ENCODE data around the gene DPYSL5.

Gene DPYSL5

DNA sequence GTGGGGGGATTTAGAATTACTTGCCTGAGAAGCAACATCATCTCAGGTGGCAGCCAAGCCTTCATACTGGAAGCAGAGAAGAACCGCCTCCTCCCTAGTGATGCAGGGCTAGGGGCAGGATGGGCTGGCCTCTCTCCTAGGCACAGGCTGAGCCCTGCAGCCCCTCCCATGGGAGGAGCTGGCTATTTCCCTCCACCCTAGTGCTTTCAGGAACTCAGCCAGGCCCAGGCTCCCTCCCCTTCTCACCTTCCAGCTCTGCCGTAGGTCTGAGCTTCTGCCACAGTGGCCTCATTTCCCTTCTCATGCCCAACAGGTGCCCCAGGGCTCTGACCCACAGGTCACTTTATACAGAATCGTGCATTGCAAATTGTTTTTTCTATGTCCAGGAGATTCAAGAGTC lies 31.0 kb upstream of the DPYSL5 start:
- TF ChIP-seq POLR2A (IDR thresholded peaks at IDR 0.05; ENCODE audit: low read depth, low read length) (no peak), TAF1 (IDR thresholded peaks at IDR 0.05; ENCODE audit: borderline replicate concordance, low read depth, low read length) (no peak), POLR2AphosphoS5 (IDR thresholded peaks at IDR 0.05; ENCODE audit: low read depth, low read length) (no peak)
- FAIRE-seq (no peak), DNase-seq (ENCODE audit: insufficient read length) (no peak)

DNA sequence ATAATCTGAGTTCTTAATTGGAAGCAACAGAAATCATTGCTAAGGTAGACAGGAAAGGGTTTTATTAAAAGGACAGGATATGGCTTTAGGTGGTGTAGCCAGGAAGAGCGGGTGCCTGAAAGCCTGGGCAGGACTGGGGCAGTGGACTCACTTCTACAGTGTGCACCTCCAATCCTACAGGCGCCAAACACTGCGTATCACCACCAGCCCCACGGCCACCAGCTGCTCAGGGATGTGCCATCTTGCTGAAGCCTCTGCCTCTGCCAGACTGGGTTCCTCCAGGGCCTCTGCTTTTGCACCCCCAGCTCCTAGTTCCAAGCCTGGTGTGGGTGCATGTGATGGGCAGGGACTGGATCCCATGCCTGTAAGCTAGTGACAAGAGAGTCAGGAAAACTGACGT lies 29.7 kb upstream of the DPYSL5 start:
- FAIRE-seq: no peak
- DNase-seq (ENCODE audit: insufficient read length): no peak
- no peak for TF ChIP-seq POLR2A (IDR thresholded peaks at IDR 0.05; ENCODE audit: low read depth, low read length)
- no peak for TF ChIP-seq POLR2AphosphoS5 (IDR thresholded peaks at IDR 0.05; ENCODE audit: low read depth, low read length)
- no peak for TF ChIP-seq TAF1 (IDR thresholded peaks at IDR 0.05; ENCODE audit: borderline replicate concordance, low read depth, low read length)

DNA sequence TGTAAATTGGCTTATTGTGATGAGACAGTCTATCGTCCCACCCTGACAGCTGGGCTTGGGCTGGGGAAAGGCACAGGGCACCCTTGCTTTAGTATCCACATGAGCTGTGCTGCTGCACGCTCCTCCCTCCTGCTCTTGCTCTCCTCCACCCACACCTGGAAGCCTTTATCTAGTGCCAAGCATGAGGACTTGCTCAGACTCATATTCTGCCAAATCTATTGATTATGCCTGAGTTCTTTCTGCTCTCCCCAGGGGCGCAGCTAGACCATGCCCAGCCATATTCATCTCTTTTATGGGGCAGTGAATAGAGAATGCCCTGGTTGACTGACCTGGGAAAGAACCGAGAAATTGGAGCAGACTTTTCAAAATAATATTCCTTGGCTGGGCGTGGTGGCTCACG lies 29.0 kb upstream of the DPYSL5 start:
- DNase-seq (ENCODE audit: insufficient read length): no peak
- TF ChIP-seq TAF1 (IDR thresholded peaks at IDR 0.05; ENCODE audit: borderline replicate concordance, low read depth, low read length) (no peak), POLR2AphosphoS5 (IDR thresholded peaks at IDR 0.05; ENCODE audit: low read depth, low read length) (no peak), POLR2A (IDR thresholded peaks at IDR 0.05; ENCODE audit: low read depth, low read length) (no peak)
- no peak for FAIRE-seq

DNA sequence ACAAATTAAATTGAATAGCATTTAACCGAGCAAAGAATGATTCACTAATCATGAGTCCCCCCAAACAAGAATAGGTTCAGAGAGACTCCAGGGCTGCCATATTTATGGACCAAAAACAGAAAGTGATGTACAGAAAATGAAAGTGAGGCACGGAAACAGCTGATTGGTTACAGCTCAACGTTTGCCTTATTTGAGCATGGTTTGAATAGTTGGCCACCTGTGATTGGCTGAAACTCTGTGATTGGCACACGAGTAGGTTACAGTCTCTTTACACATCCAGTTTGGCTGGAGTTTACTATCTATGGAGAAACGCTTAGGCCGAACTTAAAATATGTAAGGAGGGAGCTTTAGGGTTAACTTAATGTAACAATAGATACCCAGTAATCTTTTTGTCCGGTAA lies 27.0 kb upstream of the DPYSL5 start:
- no peak for FAIRE-seq
- no peak for DNase-seq (ENCODE audit: insufficient read length)
- TF ChIP-seq TAF1 (IDR thresholded peaks at IDR 0.05; ENCODE audit: borderline replicate concordance, low read depth, low read length) (no peak), POLR2AphosphoS5 (IDR thresholded peaks at IDR 0.05; ENCODE audit: low read depth, low read length) (no peak), POLR2A (IDR thresholded peaks at IDR 0.05; ENCODE audit: low read depth, low read length) (no peak)

DNA sequence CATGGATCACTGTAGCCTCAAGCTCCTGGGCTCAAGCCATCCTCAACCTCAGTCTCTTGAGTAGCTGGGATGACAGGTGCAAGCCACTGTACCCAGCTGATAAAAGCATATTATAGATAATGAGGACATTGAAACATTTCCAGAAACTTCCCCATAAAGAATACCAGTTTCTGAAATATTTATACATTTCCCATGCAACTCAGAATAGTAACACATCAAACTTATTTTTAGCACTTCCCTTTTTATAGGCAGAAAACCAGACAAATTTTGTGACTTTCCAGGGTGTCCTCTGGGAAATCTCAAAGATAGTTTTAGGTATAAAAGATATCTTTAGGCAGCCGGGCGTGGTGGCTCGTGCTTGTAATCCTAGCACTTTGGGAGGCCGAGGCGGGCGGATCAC lies 25.1 kb upstream of the DPYSL5 start:
- DNase-seq (ENCODE audit: insufficient read length) (no peak), FAIRE-seq (no peak)
- TF ChIP-seq POLR2AphosphoS5 (IDR thresholded peaks at IDR 0.05; ENCODE audit: low read depth, low read length): no peak
- TF ChIP-seq TAF1 (IDR thresholded peaks at IDR 0.05; ENCODE audit: borderline replicate concordance, low read depth, low read length): no peak
- no peak for TF ChIP-seq POLR2A (IDR thresholded peaks at IDR 0.05; ENCODE audit: low read depth, low read length)

DNA sequence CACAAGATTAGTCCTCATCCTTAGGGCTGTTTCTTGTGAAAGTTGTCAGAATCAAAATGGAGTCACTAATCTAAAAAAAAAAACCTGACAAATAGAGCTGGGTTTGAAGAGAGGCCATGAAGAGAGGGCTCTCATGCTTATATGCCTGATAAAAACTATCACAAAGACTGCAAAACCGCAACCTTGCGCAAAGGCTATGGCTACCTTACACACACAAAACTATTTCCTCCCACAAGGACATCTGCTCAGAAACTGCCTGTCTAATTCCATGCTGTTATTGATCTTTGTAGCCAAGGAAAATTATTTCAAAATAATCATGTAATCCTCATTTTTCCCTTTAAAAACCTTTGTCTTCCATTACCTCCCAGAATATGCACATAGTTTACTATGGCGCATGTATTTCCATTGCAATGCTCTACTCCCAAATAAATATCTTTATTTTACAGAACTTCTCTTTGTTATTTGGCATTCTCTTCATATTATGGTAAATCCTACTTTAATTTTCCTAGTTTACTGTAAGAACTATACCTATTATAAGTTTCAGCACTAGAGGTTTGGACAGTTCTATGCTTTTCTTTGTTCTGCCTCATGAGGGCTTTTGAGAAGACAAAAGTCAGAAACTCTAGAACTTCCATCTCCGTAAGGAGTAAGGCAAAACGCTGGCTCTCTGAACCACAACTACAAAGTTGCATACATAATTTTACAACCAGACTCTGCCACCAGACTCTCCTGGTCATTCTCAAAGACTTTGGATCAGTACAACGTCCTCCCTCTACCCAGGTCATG lies 9.6 kb upstream of the DPYSL5 start:
- no peak for FAIRE-seq
- TF ChIP-seq POLR2A (IDR thresholded peaks at IDR 0.05; ENCODE audit: low read depth, low read length): no peak
- no peak for TF ChIP-seq POLR2AphosphoS5 (IDR thresholded peaks at IDR 0.05; ENCODE audit: low read depth, low read length)
- no peak for TF ChIP-seq TAF1 (IDR thresholded peaks at IDR 0.05; ENCODE audit: borderline replicate concordance, low read depth, low read length)
- no peak for DNase-seq (ENCODE audit: insufficient read length)

DNA sequence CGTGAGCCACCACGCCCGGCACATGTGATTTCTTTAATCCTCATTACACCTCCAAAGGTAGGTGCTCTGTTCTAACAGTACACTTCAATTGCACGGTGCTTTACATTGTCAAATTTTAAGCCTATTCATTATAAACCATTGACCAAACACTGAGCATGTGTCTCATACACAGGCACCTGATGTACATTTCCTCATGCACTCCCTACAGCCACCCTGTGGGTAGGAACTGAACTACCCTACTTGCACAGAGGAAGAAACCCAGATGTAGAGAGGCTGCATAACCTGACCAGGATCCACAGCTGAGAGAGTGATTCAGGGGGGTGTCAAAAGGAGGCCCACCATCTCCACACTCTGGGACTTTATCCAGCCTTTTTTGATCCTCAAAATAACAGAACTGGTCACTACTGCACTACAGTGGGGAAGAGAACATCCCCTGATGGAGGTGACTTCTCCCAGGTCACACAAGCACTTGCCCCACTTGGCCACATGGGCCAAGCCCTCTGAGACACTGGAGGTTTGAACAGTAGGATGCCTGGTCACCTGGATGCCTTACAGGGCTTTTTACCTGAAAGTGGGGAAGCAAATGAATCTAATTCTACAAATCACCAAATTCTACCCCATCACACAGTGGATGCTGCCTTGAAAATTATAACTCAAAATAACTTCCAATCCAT lies 6.9 kb upstream of the DPYSL5 start:
- FAIRE-seq (no peak), DNase-seq (ENCODE audit: insufficient read length) (no peak)

DNA sequence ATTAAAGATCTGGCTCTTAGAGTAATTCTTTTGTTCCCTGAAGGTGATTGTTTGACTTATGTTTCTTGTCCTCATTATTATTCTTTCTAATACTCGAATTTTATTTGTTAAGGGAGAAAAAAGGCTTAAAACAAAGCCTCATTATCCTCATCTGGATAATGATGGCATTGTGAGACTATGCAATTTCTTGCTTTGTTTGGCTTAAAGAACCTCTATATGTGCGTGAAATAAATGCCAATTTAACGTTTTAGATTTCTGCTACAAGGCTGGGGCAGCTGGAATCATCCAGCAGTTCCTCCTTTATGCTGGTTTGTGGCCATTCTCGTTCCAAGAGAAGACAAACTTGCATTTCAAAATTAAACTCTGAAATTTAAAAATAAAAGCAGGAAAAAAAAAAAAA lies 4.9 kb upstream of the DPYSL5 start:
- TF ChIP-seq POLR2AphosphoS5 (IDR thresholded peaks at IDR 0.05; ENCODE audit: low read depth, low read length): no peak
- no peak for TF ChIP-seq POLR2A (IDR thresholded peaks at IDR 0.05; ENCODE audit: low read depth, low read length)
- TF ChIP-seq TAF1 (IDR thresholded peaks at IDR 0.05; ENCODE audit: borderline replicate concordance, low read depth, low read length): no peak
- no peak for DNase-seq (ENCODE audit: insufficient read length)
- FAIRE-seq: no peak

More for the DNA sequence above, 6.9 kb upstream of the DPYSL5 start:
- TF ChIP-seq POLR2AphosphoS5 (IDR thresholded peaks at IDR 0.05; ENCODE audit: low read depth, low read length) (no peak), POLR2A (IDR thresholded peaks at IDR 0.05; ENCODE audit: low read depth, low read length) (no peak), TAF1 (IDR thresholded peaks at IDR 0.05; ENCODE audit: borderline replicate concordance, low read depth, low read length) (no peak)

DNA sequence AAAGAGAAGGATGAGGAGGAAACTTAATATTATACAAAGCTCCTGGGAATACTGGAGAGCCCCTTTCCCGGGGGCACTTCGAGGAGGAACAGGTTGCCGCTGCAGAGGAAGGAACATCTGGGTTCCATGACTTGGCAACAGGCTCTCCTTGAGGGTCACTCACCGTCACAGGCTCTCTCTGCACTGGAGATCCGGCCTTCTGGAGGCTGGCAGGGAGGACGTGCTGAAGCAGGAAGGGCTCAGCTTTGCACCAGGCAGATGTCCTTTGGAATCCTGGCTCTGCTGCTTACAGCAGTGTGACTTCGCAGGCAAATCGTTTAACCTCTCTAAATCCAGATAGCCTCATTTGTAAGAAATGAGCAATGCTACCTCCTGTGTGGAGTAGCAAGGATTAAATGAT lies 2.9 kb upstream of the DPYSL5 start:
- FAIRE-seq: no peak
- TF ChIP-seq TAF1 (IDR thresholded peaks at IDR 0.05; ENCODE audit: borderline replicate concordance, low read depth, low read length): no peak
- DNase-seq (ENCODE audit: insufficient read length): no peak

DNA sequence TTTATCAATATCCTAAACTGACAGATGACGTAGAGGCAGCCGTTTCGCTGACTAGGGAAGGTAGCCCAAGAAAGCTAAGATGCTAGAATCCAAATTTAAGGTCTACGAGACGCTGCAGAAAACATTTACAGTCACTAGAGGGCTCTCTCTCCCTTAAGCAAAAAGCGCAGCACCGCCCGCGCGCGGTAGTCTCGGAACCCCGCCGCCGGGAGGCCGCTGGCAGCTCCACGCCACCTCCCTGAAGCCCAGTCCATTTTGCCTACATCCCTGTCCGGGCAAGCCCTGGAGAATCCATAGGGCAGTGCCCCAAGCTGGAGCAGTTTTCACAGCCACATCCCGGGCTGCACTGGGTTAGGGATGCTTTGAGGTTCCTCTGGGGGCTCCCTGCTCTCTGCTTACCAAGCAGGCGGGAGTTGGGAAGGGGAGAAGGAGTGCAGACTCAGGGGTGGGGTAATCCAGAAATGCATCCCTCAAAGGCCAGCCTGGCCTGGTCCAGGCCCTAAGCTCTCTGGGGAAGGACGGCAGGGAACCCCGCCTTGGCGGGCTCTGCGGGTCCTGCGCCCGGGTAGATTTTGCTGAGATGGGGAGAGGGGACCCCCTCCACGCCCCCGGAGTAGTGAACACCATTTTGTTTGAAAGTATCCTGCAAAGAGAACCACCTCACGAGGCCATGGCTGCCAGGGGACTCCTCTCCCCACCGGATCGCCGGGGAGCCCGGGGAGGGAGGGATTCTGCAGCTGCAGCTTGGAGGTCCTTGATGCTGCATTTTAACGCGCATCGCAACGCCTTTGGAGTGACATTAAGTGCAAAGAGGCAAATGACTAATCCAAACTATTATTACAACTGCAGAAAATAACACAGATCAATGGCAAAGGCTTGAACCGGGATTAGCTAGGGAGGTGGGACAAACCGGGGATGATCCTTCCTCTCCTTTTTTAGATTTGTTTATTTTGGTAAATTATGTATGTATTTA lies 1.3 kb upstream of the DPYSL5 start:
- FAIRE-seq: peak; percentile 82

DNA sequence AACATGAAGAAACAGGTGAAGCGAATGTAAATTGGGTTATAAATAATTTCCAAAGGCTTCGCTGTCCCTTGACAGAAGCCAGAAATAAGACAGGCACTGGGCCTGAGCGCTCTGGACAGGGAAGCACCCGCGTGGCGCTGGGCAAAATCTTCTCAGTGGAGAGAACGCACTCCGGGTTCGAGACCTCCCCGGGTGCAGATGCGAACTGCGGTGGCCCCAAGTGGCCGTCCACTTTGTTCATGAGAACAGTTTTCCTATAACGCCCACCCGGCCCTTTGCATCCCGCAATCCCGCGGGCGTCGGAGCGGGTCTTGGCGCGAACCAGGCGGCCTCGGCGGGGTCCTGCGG lies 651 bp upstream of the DPYSL5 start:
- TF ChIP-seq POLR2A (IDR thresholded peaks at IDR 0.05; ENCODE audit: low read depth, low read length): no peak
- no peak for TF ChIP-seq TAF1 (IDR thresholded peaks at IDR 0.05; ENCODE audit: borderline replicate concordance, low read depth, low read length)
- no peak for TF ChIP-seq POLR2AphosphoS5 (IDR thresholded peaks at IDR 0.05; ENCODE audit: low read depth, low read length)
- no peak for DNase-seq (ENCODE audit: insufficient read length)
- no peak for FAIRE-seq

More for the DNA sequence above, 1.3 kb upstream of the DPYSL5 start:
- TF ChIP-seq POLR2AphosphoS5 (IDR thresholded peaks at IDR 0.05; ENCODE audit: low read depth, low read length): no peak
- TF ChIP-seq POLR2A (IDR thresholded peaks at IDR 0.05; ENCODE audit: low read depth, low read length): no peak
- peak; percentile 62 for DNase-seq (ENCODE audit: insufficient read length)
